Immature natural killer cell (primary cell): ENCODE measurements around the gene CAPN12. TPM values are rescaled to one million over a fixed set of nuclear protein-coding genes. Genes with fewer than 3 reads are reported as not detected.

Source experiments
- DNase-seq, 3 donors: peaks; one replicate each; pipeline ENCODE4 v3.0.0; 2022; ENCODE audit warnings: mixed read lengths in 1 of 3
- H3K27ac Mint-ChIP-seq, 6 donors: one replicate each; pipeline ENCODE4 v1.8.0; 2020; ENCODE audit warnings: mixed read lengths in 6 of 6, mild to moderate bottlenecking in 5 of 6, inconsistent platforms in 4 of 6, moderate library complexity in 3 of 6
- H3K27me3 Mint-ChIP-seq, 3 donors: one replicate each; pipeline ENCODE4 v1.8.0; 2020 to 2021; ENCODE audit warnings: low read depth in 3 of 3, mild to moderate bottlenecking in 3 of 3, mixed read lengths in 3 of 3, moderate library complexity in 3 of 3, inconsistent platforms in 1 of 3
- H3K36me3 Mint-ChIP-seq, 3 donors: one replicate each; pipeline ENCODE4 v1.8.0; 2020; ENCODE audit warnings: mixed read lengths in 3 of 3, inconsistent platforms in 2 of 3, mild to moderate bottlenecking in 2 of 3
- H3K4me1 Mint-ChIP-seq, 2 donors: one replicate each; pipeline ENCODE4 v1.8.0; 2020; ENCODE audit warnings: inconsistent platforms in 2 of 2, mild to moderate bottlenecking in 2 of 2, mixed read lengths in 2 of 2, moderate library complexity in 1 of 2
- H3K4me3 Mint-ChIP-seq, 5 donors: one replicate each; pipeline ENCODE4 v1.8.0; 2020; ENCODE audit warnings: mild to moderate bottlenecking in 5 of 5, mixed read lengths in 5 of 5, inconsistent platforms in 3 of 5, moderate library complexity in 3 of 5
- H3K9me3 Mint-ChIP-seq, 6 donors: one replicate each; pipeline ENCODE4 v1.8.0; 2020; ENCODE audit warnings: mild to moderate bottlenecking in 6 of 6, mixed read lengths in 6 of 6, inconsistent platforms in 4 of 6, moderate library complexity in 3 of 6
- polyA plus RNA-seq, 3 donors: library from polyadenylated mRNA; unstranded; fragments of 300-500 nt; fragmentation: Illumina TruSeq; gene quantifications; one replicate each; pipeline ENCODE4 v1.2.3, GENCODE V29; 2021

CAPN12 gene
- polyA plus RNA-seq, 3 donors from 2014 or later: 25.7 to 72.8 (median 55.1) TPM

GRCh38 chr19:38684862-38685665 is 59.2 kb downstream of the CAPN12 start:
- Mint-ChIP-seq H3K27ac (peak overlapping the region; percentile 99 to 100 (median 100)), H3K4me3 (peak overlapping the region in 4 of 5 donors; percentile 30 to 81 (median 73)), H3K27me3 (peaks cover 10 to 17% (median 14%) of the 10 kb centered on the region in 3 donors), H3K9me3 (no peaks in the 10 kb centered on the region), H3K4me1 (peaks cover 92 to 96% of the 10 kb centered on the region in 2 donors), H3K36me3 (peaks cover 0 to 13% (median 5%) of the 10 kb centered on the region in 3 donors)
- DNase-seq: no peak

DNA sequence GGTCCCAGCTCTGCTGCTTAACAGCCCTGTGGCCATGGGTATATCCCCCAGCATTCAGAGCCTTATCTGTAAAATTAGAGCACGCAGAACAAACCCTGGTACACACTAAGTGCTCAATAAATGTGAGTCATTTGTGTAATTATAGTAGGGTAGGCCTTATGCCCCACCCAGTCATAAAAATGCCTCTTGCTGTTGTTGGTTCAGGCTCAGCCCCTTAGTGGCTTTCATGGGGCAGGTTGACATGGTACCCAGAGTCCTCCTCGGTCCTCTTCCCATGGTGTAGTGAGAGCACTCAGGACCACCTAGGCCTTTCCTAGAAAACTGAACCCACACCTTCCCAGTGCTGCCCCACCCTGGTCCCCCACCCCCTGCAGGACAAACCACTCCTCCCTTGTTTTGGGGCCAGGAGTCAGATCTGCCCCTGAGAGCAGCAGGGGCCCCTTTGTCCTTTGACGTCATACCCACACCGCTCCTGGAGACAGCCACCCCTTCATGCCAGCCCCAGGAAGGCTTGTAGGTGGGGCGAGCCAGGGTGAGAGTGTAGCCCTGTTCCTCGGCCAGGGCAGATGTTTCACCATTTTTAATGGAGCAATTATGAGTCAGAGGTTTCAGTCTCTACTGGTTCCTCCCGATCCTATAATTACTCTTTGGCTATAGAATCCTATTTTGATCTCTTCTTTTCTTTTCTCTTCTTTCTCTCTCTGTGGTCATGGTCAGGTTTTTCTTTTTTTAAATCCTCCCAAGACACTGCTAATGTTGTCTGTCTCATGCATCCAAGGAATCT is 60.0 kb downstream of the CAPN12 start:
- Mint-ChIP-seq H3K27me3 (peaks cover 10 to 23% (median 21%) of the 10 kb centered on the region in 3 donors), H3K4me1 (peaks cover 95 to 96% of the 10 kb centered on the region in 2 donors), H3K4me3 (peak overlapping the region; percentile 58 to 73 (median 70)), H3K27ac (peak overlapping the region; percentile 99 to 100 (median 100)), H3K36me3 (peaks cover 0 to 16% (median 5%) of the 10 kb centered on the region in 3 donors), H3K9me3 (no peaks in the 10 kb centered on the region)
- DNase-seq: peak in 2 of 3 donors; percentile 44 to 56

DNA sequence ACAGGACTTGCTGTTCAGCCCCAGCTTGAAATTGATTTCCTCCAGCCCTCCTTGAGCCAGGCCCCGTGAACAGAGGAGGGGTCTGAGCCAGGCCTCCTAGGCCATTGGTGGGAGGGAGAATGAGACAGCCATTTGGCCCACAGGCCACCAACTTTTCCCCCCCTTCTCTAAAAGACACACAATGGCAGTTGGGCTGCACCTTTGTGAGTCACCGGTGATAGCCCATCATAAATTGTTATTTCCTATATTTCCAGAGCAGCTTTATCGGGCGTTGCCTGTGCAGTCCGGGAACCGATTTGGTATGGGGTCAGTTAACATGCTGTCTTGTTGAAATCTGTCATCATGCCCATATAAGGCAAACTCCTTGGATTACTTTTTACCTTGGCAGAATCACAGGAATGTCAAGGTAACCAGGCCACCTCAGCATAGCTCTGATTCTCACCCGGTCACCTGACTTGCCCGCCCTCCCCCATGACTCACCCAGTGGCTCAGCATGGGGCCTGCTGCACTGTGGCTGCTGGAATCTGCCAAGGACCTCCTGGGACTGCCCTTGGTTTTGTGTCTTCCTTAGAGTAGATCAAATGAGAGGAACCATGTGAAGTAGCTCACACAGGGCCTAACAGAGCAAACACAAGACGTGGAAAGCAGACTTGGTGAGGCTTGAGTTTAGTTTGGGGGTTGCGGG is 60.7 kb downstream of the CAPN12 start:
- H3K9me3 Mint-ChIP-seq: no peaks in the 10 kb centered on the region
- peaks cover 95 to 96% of the 10 kb centered on the region in 2 donors for H3K4me1 Mint-ChIP-seq

GRCh38 chr19:38682872-38683392 is 61.3 kb downstream of the CAPN12 start:
- Mint-ChIP-seq H3K27me3 (peaks cover 10 to 27% (median 21%) of the 10 kb centered on the region in 3 donors), H3K4me3 (peak overlapping the region; percentile 58 to 73 (median 70)), H3K27ac (peak overlapping the region; percentile 99 to 100 (median 100)), H3K36me3 (peaks cover 0 to 14% (median 9%) of the 10 kb centered on the region in 3 donors), H3K4me1 (peaks cover 99 to 100% of the 10 kb centered on the region in 2 donors), H3K9me3 (no peaks in the 10 kb centered on the region)
- DNase-seq: no peak

More for the DNA sequence above, 60.7 kb downstream of the CAPN12 start:
- H3K36me3 Mint-ChIP-seq: peaks cover 0 to 14% (median 5%) of the 10 kb centered on the region in 3 donors
- H3K27ac Mint-ChIP-seq: peak overlapping the region; percentile 99 to 100 (median 100)
- DNase-seq: peak in 2 of 3 donors; percentile 52 to 56
- peaks cover 10 to 24% (median 21%) of the 10 kb centered on the region in 3 donors for H3K27me3 Mint-ChIP-seq
- H3K4me3 Mint-ChIP-seq: peak overlapping the region; percentile 58 to 73 (median 70)

DNA sequence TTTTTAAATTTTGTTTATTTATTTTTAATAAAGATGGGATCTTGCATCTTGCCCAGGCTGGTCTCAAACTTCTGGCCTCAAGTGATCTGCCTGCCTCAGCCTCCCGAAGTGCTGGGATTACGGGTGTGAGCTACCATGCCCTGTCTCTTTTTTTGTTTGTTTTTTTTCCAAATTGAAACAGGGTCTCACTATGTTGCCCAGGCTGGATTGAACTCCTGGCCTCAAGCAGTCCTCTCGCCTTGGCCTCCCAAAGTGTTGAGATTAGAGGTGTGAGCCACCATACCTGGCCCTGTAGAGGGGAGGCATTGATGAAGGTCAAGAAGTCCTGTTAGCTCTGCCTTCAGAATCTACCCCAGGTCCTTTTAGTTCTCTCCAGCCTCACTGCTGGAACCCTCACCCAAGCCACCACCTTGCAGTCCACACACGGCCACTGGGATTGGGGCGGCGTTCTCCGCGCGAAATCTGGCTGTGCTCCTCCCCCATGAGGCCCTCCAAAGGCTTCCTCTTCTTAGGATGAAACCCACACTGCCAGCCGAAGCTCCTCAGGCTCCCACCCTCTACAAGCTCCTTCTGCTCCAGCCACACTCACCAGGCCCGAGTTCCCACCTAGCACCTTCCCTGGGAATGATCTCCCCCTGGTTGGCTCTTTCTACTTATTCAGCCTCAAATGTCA is 61.9 kb downstream of the CAPN12 start:
- Mint-ChIP-seq H3K4me1 (peaks cover 99 to 100% of the 10 kb centered on the region in 2 donors), H3K9me3 (no peaks in the 10 kb centered on the region), H3K4me3 (peak overlapping the region; percentile 52 to 72 (median 57)), H3K27me3 (peaks cover 10 to 29% (median 21%) of the 10 kb centered on the region in 3 donors), H3K27ac (peak overlapping the region; percentile 99 to 100 (median 100)), H3K36me3 (peaks cover 0 to 14% (median 4%) of the 10 kb centered on the region in 3 donors)
- no peak for DNase-seq

Other genes starting within 250 kb of the CAPN12 start
- gene MAP4K1, start 126.5 kb downstream of the CAPN12 start, polyA plus RNA-seq: 10 to 100 TPM; 52.1 to 98.1 (median 67.0) TPM
- gene EIF3K, start 125.3 kb downstream of the CAPN12 start, polyA plus RNA-seq: 100 to 1,000 TPM; 338 to 456 (median 383) TPM
- gene ACTN4, start 96.8 kb downstream of the CAPN12 start, polyA plus RNA-seq: 10 to 100 TPM in 2 of 3 donors, 1 to 10 TPM in 1; 8.5 to 68.3 (median 17.4) TPM
- not detected for gene LGALS7, start 29.0 kb upstream of the CAPN12 start, polyA plus RNA-seq
- gene LGALS7B, start 44.7 kb upstream of the CAPN12 start, polyA plus RNA-seq: not detected
- not detected for gene LGALS4, start 68.5 kb upstream of the CAPN12 start, polyA plus RNA-seq
- gene ECH1, start 87.3 kb upstream of the CAPN12 start, polyA plus RNA-seq: 100 to 1,000 TPM; 243 to 337 (median 327) TPM
- 10 to 100 TPM; 16.8 to 89.6 (median 69.0) TPM for gene HNRNPL, start 105.5 kb upstream of the CAPN12 start, polyA plus RNA-seq
- 10 to 100 TPM; 20.3 to 64.9 (median 47.3) TPM for gene RINL, start 133.8 kb upstream of the CAPN12 start, polyA plus RNA-seq
- 100 to 1,000 TPM in 2 of 3 donors, 10 to 100 TPM in 1; 96.8 to 114 (median 112) TPM for gene SIRT2, start 155.1 kb upstream of the CAPN12 start, polyA plus RNA-seq
- 10 to 100 TPM; 10.0 to 31.1 (median 24.0) TPM for gene NFKBIB, start 155.5 kb upstream of the CAPN12 start, polyA plus RNA-seq
- not detected for gene CCER2, start 167.7 kb upstream of the CAPN12 start, polyA plus RNA-seq
- gene SARS2, start 186.3 kb upstream of the CAPN12 start, polyA plus RNA-seq: 10 to 100 TPM; 12.7 to 21.7 (median 19.6) TPM
- gene MRPS12, start 186.5 kb upstream of the CAPN12 start, polyA plus RNA-seq: 100 to 1,000 TPM; 120 to 175 (median 127) TPM
- gene FBXO17, start 231.3 kb upstream of the CAPN12 start, polyA plus RNA-seq: not detected